Right lobe of liver (tissue), 4 donors: ENCODE results near the gene PAX3.

Experiments
- CTCF ChIP-seq, 4 donors: fragments of 200-600 bp in 3 of 4; fragments of 450-650 bp in 1 of 4; IDR thresholded peaks; one replicate each; pipeline versions ENCODE4 v1.5.1 to v1.8.0; 2016 to 2022; ENCODE audit warnings: antibody characterized with exemption in 4 of 4, mild to moderate bottlenecking in 2 of 4
- POLR2A ChIP-seq: fragments of 450-650 bp; IDR thresholded peaks from one replicate; pipeline ENCODE4 v1.6.1; 2017; ENCODE audit warnings: antibody characterized with exemption, mild to moderate bottlenecking
- donor health status: DM: no; HTN: no; CAD: no.
- donor health status: DM: no; HTN: no; CAD: no.
- donor health status: DM: no; HTN: yes; CAD: no.

- no peak for TF ChIP-seq POLR2A
- TF ChIP-seq CTCF (IDR thresholded peaks at IDR 0.05), result no peak
Measured at GRCh38 chr2:222193328-222193983, 105.3 kb downstream of the PAX3 start.
